Measurements from ENCODE around the gene TMEM179B.
"Not testable (repeated sequence)": the region's sequence is repeated elsewhere in the genome, so short reads cannot be mapped to it uniquely, and the experiment has no call there.

TMEM179B gene, protein sequence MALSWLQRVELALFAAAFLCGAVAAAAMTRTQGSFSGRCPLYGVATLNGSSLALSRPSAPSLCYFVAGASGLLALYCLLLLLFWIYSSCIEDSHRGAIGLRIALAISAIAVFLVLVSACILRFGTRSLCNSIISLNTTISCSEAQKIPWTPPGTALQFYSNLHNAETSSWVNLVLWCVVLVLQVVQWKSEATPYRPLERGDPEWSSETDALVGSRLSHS

DNA sequence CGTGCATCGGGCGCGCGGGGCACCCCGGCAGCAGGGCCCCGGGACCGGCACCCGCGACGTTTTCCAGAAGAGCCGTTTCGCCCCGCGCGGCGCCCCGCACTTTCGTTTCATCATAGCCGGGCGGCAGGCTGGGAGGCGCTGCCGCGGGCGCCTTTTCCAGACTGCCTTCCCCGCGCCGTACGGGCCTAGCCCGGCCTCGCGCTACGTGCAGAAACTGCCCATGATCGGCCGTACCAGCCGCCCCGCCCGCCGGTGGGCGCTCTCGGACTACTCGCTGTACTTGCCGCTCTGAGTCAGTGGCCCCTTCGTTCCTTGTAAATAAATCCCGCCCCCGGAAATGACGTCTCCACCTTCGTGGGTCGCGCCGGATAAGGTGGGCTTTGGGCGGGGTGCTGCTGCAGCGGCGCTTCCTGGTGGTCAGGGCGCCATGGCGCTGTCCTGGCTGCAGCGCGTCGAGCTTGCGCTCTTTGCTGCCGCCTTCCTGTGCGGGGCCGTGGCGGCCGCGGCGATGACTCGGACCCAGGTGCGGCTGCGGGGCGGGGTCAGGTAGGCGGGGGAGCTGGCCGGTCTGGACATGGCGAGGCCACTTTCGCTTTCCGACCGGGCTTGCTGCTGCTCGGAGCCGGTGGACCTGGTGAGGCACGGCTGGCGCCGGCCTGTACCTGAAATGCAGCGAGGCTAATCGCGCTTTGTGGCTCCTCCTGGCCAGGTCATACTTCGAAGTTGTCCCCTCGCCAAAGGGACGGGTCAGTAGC lies at the start of gene TMEM179B:
Gene TMEM179B, plus strand, starts transcription at position 398 of the 755 bp plus-strand sequence. Its CDS starts 30 bp downstream, at position 428.
- DNase-seq (ENCODE audit: low read depth, low spot score), result peak; percentile 91

DNA sequence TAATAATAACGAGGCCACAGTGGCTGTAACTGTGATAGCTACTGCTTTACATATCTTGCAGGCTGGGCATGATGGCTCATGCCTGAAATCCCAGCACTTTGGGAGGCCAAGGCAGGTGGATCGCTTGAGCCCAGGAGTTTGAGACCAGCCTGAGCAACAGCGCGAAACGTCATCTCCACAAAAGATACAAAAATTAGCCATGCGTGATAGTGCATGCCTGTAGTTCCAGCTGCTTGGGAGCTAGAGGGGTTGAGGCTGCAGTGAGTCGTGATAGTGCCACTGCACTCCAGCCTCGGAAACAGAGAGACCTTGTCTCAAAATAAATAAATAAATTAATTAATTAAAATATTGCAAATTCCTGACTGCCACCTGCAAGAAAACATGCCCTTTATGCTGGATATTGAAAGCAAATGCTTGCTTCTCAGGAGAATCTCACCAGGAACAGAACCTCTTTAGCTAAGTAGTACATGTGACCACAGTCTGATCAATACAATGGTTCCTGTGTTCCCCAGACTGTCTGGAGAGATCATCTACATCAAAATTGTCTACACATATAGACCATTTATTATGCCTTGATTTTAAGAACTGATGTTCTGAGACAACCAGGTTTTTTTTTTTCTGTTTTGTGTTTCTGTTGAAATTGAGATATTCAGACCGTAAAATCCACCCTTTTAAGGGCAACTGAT lies 39.6 kb upstream of the TMEM179B start:
- no peak for DNase-seq (ENCODE audit: low read depth, low spot score)

DNA sequence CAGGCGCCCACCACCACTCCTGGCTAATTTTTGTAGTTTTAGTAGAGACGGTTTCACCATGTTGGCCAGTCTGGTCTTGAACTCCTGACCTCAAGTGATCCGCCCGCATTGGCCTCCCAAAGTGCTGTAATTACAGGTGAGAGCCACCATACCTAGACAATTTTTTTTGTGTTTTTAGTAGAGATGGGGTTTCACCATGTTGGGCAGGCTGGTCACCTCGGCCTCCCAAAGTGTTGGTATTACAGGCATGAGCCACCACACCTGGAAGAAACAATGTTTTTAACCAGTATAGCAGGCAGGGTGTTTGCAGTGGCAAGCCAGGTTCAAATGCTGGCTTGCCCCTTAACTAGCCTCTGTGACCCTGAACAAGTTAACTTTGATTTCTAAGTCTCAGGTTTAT lies 37.3 kb upstream of the TMEM179B start:
- not testable (repeated sequence) for DNase-seq (ENCODE audit: low read depth, low spot score)

DNA sequence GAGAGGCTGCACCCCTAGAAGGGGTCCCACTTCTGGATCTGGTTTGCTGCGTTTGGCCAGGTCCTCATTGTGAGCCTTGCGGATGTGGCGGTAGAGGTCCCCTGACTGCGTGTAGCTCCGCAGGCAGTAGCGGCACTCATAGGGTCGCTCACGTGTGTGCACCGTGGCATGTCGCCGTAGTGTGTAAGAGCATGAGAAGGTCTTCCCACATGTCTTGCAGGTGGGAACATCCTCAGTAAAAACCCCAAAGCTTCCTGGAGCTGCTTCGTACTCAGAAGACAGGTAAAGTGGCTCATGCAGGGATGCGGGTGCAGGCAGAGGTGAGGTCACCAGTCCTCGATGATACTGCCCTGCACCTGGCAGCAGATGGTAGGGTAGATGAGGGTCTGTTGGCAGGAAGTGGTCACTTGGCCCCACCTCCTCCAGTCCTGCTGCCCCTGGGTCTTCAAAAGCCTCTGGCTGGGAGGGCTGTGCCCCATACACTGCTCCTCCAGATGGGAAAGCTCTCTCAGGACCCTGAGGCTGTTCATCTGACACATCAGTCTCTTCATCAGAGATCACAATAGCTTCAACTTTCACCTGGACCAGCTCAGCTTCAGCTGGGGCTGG lies 34.9 kb upstream of the TMEM179B start:
- DNase-seq (ENCODE audit: low read depth, low spot score), result no peak

DNA sequence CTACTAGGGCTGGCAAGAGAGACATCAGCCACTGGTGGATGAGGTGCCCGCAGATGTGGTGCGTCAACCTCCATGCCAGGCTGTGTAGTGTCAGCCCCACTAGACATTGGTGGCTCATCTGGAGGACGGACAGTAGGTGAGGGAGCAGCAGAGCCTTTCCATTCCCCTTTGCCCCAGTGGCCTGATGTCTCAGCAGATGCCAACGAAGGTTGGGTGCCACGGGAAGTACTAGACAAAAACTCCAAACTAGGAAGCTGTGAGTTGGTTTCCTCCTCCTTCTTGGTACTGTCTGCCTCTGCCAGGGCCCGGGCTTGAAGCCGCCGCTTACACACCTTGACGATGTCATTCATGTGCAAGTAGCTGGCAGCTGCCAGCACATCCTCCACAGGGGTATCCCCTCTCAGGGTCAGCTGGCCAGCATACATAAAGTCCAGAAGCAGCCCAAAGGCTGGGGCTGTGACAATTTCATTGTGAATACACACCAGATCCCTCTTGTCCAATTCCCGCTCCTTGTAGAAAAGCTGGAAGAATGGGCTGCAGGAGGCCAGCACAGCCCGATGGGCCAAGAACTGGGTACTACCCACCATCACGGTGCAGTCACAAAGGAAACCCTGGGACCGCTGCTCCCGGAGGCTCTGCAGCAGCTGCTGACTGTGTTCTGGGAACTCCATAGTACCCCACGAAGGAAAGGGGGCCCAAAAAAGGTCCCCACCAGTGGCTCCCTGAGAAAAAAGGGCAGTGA lies 34.0 kb upstream of the TMEM179B start:
- DNase-seq (ENCODE audit: low read depth, low spot score), result no peak

DNA sequence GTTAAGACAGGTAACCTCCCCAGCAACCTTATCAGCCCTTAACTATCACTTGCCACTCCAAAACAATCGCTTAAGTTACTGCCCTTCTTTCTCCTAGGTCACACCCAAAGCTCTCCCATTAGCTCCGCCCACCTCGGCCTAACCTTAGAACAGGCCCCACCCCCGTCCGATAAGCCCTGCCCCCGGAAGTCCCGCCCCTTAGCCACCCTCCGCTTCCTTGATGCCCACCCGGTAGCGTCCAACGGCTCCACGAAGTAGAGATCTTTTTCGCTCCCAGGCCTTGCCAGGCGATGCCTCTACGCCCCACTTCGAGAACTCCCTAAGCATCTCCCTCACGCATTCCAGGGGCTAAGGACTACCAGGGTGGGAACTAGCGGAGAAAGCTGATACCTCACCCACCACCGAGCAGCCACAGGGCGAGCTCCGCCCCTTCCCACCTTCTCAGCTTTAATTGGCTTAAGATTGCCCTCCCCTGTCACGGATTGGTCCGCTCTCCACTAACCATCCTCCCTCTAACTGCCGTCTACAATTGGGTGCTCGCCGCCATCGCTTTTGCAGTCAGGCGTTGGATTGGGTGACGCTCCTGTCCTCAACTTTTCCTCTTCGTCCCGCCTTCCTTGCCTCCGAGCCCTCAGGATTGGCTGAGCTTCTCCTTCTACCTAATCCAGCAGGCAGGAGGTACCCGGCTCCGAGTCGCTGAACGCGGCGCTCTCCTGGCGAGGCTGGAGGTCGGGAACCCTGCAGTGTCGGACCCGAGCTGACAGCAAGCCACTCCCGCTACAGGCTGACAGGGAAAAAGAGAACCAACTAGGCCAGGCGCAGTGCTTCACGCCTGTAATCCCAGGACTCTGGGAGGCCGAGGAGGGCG lies 33.2 kb upstream of the TMEM179B start, which contains the start of gene ZBTB3:
Gene ZBTB3, minus strand, starts transcription at position 425 of the 868 bp plus-strand sequence. CDS start 496 bp downstream, outside the sequence.
- peak; percentile 98 for DNase-seq (ENCODE audit: low read depth, low spot score)

DNA sequence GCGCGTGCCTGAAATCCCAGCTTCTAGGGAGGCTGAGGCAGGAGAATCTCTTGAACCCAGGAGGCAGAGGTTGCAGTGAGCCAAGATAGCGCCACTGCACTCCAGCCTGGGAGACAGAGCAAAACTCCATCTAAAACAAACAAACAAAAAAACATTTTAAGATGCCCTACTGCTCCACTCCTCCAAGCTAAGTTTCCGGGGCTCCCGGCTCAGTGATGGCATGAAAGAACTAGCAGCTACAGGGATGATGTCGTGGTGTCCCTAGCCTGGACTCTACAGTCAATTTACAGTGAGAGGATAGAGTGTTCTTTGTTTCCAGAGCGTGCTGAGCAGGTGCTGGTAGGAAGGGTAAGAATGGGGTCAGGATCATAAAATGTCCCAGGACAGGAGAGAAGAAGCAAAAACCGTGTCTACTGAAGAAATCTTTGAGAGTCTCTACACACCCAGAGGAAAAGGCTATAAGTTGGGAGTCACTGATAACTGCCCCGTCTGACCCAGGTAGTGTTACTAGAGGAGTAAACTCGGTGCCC lies 32.1 kb upstream of the TMEM179B start:
- no peak for DNase-seq (ENCODE audit: low read depth, low spot score)

DNA sequence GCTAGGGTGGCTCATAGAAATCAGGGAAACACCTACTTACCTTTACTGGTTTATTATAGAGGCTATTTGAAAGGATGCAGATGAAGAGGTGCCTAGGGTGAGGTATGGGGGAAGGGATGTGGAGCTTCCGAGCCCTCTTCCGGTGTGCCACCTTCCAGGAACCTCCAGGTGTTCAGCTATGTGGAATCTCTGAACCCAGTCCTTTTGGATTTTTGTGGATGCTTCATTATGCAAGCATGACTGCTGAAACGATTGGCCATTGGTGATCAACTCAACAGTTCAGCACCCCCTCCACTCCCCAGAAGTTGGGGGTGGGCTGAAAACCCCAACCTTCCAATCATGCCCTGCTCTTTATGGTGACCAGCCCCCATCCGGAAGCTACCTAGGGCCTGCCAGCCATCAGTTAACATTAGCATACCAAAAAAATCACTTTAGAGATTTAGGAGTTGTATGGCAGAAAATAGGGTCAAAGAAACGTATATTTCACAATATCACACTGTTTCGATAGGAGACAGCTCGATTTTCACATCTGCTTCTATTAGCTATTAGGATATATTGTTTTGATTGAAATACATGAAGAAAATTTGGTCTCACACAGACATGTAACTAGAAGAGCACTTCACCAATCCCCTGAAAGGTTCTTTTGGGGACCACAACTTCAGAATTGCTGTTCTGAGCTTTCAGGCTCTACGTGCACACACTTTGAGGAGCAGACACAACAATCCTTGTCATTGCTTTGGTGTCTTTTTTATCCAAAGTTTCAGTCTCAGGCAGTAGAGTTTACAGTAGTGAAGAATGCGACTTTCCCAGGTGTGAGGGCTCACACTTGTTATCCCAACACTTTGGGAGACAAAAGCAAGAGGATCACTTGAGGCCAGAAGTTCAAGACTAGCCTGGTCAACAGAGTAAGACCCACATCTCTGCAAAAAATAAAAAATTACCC lies 29.1 kb upstream of the TMEM179B start:
- no peak for DNase-seq (ENCODE audit: low read depth, low spot score)

DNA sequence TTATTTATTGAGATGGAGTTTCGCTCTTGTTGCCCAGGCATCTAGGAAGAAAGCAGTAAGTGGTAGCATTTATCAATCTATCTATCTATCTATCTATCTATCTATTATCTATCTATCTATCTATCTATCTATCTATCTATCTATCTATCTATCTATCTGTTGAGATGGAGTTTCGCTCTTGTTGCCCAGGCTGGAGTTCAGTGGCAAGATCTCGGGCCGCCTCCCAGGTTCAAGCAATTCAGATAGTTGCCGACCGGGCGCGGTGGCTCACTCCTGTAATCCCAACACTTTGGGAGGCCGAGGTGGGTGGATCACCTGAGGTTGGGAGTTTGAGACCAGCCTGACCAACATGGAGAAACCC lies 26.4 kb upstream of the TMEM179B start:
- not testable (repeated sequence) for DNase-seq (ENCODE audit: low read depth, low spot score)

DNA sequence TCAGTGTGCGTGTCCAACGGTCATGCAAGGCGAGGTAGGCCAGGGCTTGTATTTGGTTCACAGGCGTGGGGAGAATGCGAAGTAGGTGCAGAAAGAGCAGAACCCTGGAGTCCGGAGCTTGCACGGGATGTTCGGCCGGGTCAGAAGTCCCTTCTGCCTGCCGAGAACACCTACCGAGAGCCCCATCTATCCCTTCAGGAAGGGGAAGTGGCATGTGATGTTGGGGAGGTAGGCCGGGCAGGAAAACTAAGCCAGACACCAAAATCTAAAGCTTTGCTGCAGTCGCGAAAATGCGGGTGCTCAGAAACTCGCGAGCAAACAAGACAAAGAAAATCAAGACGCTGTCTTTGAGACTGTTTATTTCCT lies 16.4 kb upstream of the TMEM179B start:
- peak; percentile 22 for DNase-seq (ENCODE audit: low read depth, low spot score)

DNA sequence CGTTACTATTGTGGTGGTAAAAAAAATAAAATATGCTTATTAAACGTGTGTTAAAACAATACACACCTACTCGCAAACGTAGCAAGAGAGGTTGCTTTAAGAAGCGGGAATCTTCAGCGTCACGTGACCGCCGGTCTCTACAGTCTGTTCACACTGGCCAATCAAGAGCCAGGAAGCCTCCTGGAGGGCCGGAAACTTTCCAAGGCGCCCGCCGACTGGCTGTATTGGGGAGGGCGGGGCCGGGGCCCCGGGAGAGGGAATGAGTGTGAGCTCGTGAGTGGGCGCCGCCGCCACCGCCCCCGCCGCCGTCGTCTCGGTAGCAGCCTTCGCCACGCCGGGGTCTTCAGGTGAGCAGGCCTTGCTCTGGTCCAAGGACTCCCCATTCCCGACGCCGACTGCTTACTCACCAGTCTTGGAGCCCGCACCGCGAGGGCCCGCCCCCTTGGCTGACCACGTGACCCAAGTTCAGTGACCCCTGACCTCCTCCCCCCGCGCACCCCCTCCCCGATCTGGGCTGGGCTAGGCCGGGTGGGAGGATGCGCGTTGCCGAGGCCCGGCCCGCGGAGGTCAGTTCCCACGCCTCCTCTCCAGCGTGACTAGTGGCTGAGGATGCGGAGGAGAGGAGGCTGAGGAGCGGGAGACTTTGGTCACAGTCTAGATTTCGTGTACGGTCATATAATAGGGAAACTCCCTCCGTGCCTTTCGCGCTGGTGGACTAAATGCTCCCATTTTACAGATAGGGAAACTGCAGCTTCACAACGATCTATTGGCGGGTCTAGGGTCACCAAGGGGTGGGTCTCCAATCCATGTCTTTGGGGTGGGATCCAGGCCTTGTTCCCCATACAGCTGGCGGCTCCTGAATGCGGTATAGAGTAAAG lies 15.8 kb upstream of the TMEM179B start, which contains the start of gene TAF6L:
Gene TAF6L, plus strand, starts transcription at position 253 of the 878 bp plus-strand sequence. CDS start 4,388 bp downstream, outside the sequence.
- DNase-seq (ENCODE audit: low read depth, low spot score), result peak; percentile 78

DNA sequence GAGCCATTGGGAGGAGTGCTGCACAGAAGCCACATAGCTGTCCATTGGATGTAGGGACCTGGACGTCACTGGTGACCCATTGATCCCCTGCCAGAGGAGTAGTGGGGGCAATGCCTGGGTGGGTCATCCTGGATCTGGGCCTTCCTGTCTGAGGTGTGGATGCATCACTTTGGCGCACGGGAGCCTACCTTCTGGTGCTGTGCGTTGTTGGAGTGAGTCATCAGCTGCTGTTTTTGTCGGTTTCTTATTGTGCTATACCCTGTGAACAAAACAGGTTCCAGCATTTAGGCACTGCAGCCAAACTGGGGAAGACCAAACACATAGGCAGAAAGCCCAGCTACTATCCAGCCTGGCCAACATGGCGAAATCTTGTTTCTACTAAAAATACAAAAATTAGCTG lies 12.8 kb upstream of the TMEM179B start:
- DNase-seq (ENCODE audit: low read depth, low spot score), result no peak

DNA sequence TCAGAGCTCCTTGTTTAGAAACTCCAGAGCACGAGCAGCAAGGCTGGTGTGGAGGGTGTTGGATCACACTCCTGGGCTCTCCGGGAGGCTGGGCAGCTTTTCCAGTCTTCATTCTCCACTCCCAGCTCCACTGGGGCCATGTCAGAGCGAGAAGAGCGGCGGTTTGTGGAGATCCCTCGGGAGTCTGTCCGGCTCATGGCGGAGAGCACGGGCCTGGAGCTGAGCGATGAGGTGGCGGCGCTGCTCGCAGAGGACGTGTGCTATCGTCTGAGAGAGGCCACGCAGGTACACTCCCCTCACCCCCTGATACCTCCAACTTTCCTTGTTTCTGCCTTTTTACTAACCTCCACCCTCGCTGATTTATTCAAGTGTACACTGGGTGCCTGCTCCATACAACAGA lies 11.6 kb upstream of the TMEM179B start:
- DNase-seq (ENCODE audit: low read depth, low spot score), result no peak

DNA sequence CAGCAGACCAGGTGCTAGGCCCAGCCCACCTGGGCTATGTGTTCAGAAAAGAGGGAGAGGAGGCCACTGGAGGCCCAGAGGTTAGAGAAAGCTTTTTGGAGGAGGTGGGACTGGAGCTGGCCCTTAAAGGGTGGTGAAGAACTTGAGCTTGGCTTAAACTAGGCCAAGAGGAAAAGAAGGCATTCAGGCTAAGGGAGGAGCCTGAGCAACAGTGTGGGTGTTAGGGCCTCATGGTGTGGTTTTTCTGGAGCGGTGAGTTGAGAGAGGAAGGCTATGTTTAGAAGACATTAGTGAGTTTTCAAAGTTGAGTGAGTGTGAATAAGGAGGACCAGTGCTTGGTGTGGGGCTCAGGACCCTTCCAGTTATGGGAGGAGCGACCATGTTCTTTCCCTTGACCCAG lies 9.8 kb upstream of the TMEM179B start:
- DNase-seq (ENCODE audit: low read depth, low spot score), result no peak

DNA sequence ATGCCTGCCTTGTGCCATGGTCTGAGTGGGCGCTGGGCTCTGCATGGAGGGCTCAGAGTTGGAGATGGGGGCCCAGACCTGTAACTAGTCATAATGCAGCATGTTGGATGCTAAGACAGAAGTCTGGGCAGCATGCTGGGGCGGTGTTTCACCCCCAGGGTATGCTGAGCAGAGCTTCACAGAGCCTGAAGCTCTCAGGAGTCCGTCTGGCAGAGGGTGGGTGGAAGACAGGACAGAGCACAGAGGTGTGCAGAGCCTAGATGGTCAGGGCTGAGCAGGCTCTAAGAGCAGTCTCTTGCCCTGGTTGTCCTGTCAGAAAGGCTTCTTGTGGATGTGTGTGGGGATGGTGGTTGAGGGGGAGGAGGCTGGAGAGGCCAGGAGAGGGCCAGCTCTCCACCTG lies 8.8 kb upstream of the TMEM179B start:
- DNase-seq (ENCODE audit: low read depth, low spot score), result no peak

DNA sequence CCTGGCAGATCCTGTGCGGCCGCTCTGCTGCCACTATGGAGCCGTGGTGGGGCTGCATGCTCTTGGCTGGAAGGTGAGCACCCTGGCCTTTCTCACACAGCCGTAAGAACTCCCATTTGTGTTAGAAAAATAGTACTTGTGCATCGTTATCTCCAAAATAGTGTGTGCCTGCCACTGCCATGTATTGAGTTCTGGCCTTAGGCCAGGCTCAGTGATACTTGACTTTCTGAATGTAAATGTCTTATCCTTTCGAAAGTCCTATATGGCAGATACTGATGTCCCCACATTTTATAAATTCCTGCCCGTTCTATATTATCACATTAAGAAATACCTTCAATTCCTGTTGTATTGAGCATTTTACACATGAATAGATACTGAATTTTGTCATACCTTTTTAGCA lies 4.4 kb upstream of the TMEM179B start:
- DNase-seq (ENCODE audit: low read depth, low spot score), result no peak

DNA sequence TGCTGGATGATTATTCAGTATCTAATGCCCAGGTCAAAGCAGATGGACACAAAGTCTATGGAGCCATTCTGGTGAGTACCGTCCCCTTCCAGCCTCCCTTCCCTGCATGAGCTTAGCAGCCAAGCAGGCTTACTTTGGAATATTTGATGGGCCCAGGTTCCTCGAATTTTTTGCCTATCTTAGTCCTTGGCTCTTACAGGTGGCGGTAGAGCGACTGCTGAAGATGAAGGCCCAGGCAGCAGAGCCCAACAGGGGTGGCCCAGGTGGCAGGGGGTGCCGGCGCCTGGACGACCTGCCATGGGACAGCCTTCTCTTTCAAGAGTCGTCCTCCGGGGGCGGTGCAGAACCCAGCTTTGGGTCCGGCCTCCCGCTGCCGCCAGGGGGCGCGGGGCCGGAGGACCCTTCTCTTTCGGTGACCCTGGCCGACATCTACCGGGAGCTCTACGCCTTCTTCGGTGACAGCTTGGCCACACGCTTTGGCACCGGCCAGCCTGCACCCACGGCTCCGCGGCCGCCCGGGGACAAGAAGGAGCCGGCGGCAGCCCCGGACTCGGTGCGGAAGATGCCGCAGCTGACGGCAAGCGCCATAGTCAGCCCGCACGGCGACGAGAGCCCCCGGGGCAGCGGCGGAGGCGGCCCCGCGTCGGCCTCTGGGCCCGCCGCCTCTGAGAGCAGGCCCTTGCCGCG lies 741 bp upstream of the TMEM179B start:
- peak; percentile 42 for DNase-seq (ENCODE audit: low read depth, low spot score)

Data from brain pericyte (primary cell).